Endothelial cell of umbilical vein (primary cell): ENCODE results near the gene SCAMP5. TPM values are rescaled to one million over a fixed set of nuclear protein-coding genes. Genes with fewer than 3 reads are reported as not detected.

Experiments used
- BruUV-seq: library from RNA; stranded (reverse); fragments of 400-500 nt; replicated peaks from 2 replicates; lab custom pipeline; 2021; lab: Mats Ljungman, UMichigan
- CTCF ChIA-PET: fragments of 300-600, 350-600 bp; sonication (Branson Sonifier 250); formaldehyde crosslinking; loops from one replicate; lab custom pipeline; 2021; ENCODE audit warnings: antibody characterized with exemption, inconsistent platforms; lab: Charles Lee
- POLR2A ChIA-PET: fragments of 300-600, 350-600 bp; sonication (Branson Sonifier 250); formaldehyde crosslinking; loops from one replicate; lab custom pipeline; 2021; ENCODE audit warnings: antibody characterized with exemption, inconsistent platforms; lab: Charles Lee
- DNase-seq: peaks from one replicate; pipeline ENCODE4 v3.0.0-alpha.2; 2011; ENCODE audit warnings: low read depth, low spot score
- FAIRE-seq: peaks from 2 replicates; lab custom pipeline; 2011; peaks lifted over from hg19 to GRCh38; lab: Jason Lieb, UNC
- H2AFZ ChIP-seq: 2 replicates; pipeline ENCODE4 v1.6.0; 2012; ENCODE audit warnings: low read depth, low read length, control low read depth, inconsistent platforms
- H3K27ac ChIP-seq: 2 replicates; pipeline ENCODE4 v1.5.1; 2011; ENCODE audit warnings: low read depth, mild to moderate bottlenecking, control low read depth, low read length, moderate library complexity; ENCODE audit not compliant: insufficient read depth
- H3K27me3 ChIP-seq, 2 experiments: 2 replicates each; pipeline versions ENCODE4 v1.6.0 to v1.6.1; 2011; ENCODE audit warnings: low read length in 2 of 2, mixed read lengths in 1 of 2; ENCODE audit not compliant: control insufficient read depth in 2 of 2, insufficient read depth in 2 of 2
- H3K36me3 ChIP-seq, 2 experiments: 2 replicates in 1 of 2; 3 replicates in 1 of 2; pipeline ENCODE4 v1.5.1; 2011; ENCODE audit warnings: low read length in 2 of 2, mild to moderate bottlenecking in 1 of 2, moderate library complexity in 1 of 2; ENCODE audit not compliant: control insufficient read depth in 2 of 2, insufficient read depth in 2 of 2; ENCODE audit errors: extremely low read depth in 1 of 2
- H3K4me1 ChIP-seq: 3 replicates; pipeline ENCODE4 v1.5.1; 2011; ENCODE audit warnings: mild to moderate bottlenecking, low read length; ENCODE audit not compliant: control insufficient read depth, insufficient read depth; ENCODE audit errors: extremely low read depth
- H3K4me2 ChIP-seq: 2 replicates; pipeline ENCODE4 v1.6.1; 2011; ENCODE audit warnings: low read length, control low read depth, mixed read lengths; ENCODE audit not compliant: insufficient read depth
- H3K4me3 ChIP-seq, 3 experiments: fragments of 200-600 bp in 1 of 3; sonication (generic), shearing (Covaris generic) in 1 of 3; replicated peaks in 1 of 3; 2 replicates each; pipeline ENCODE4 v1.5.1; 2011 to 2016; ENCODE audit warnings: control low read depth in 3 of 3, low read length in 3 of 3, mild to moderate bottlenecking in 2 of 3, inconsistent platforms in 1 of 3, low read depth in 1 of 3, moderate library complexity in 1 of 3; ENCODE audit not compliant: insufficient read depth in 1 of 3
- H3K79me2 ChIP-seq: 2 replicates; pipeline ENCODE4 v1.6.0; 2012; ENCODE audit warnings: low read length, inconsistent platforms; ENCODE audit not compliant: control insufficient read depth, insufficient read depth
- H3K9ac ChIP-seq: replicated peaks from 2 replicates; pipeline ENCODE3; 2011; ENCODE audit warnings: low read length, control low read depth; ENCODE audit not compliant: insufficient read depth; ENCODE audit errors: extremely low read depth
- H3K9me1 ChIP-seq: replicated peaks from 3 replicates; pipeline ENCODE4 v1.6.0; 2011; ENCODE audit warnings: mild to moderate bottlenecking, low read length; ENCODE audit not compliant: control insufficient read depth, insufficient read depth; ENCODE audit errors: extremely low read depth
- H3K9me3 ChIP-seq: replicated peaks from 2 replicates; pipeline ENCODE4 v1.5.1; 2012; ENCODE audit warnings: low read length, inconsistent platforms; ENCODE audit not compliant: control insufficient read depth, insufficient read depth
- H4K20me1 ChIP-seq: replicated peaks from 2 replicates; pipeline ENCODE3; 2011; ENCODE audit warnings: mild to moderate bottlenecking, low read length; ENCODE audit not compliant: control insufficient read depth, insufficient read depth; ENCODE audit errors: extremely low read depth
- CTCF ChIP-seq, 2 donors: IDR thresholded peaks; 1 replicate in 1 of 2; 2 replicates in 1 of 2; pipeline ENCODE4 v1.5.1; 2011; ENCODE audit warnings: low read length in 2 of 2, mild to moderate bottlenecking in 2 of 2, moderate library complexity in 2 of 2, control low read depth in 1 of 2, inconsistent platforms in 1 of 2, low read depth in 1 of 2; ENCODE audit not compliant: insufficient read depth in 1 of 2; ENCODE audit errors: extremely low read depth in 1 of 2
- EZH2 ChIP-seq: IDR thresholded peaks from 2 replicates; pipeline ENCODE4 v1.6.1; 2012; ENCODE audit warnings: borderline replicate concordance, low read depth, mild to moderate bottlenecking, moderate library complexity, low read length, inconsistent platforms; ENCODE audit not compliant: severe bottlenecking
- FOS ChIP-seq: IDR thresholded peaks from 2 replicates; pipeline ENCODE4 v1.6.1; 2011; ENCODE audit warnings: mild to moderate bottlenecking, low read length, moderate library complexity, borderline replicate concordance; ENCODE audit not compliant: insufficient read depth
- GATA2 ChIP-seq: IDR thresholded peaks from 2 replicates; pipeline ENCODE4 v1.7.0; 2011; ENCODE audit warnings: low read depth, mild to moderate bottlenecking, moderate library complexity, mixed read lengths, low read length; ENCODE audit not compliant: insufficient read length, insufficient read depth
- JUN ChIP-seq: IDR thresholded peaks from 2 replicates; pipeline ENCODE4 v1.6.1; 2011; ENCODE audit warnings: borderline replicate concordance, low read depth; ENCODE audit not compliant: insufficient read length, insufficient read depth
- MAX ChIP-seq: IDR thresholded peaks from 2 replicates; pipeline ENCODE4 v1.6.1; 2011; ENCODE audit not compliant: insufficient read depth, insufficient read length
- MYC ChIP-seq: IDR thresholded peaks from one replicate; pipeline ENCODE4 v1.6.1; 2011; ENCODE audit warnings: mild to moderate bottlenecking, low read depth, low read length
- POLR2A ChIP-seq: IDR thresholded peaks from 2 replicates; pipeline ENCODE4 v1.6.1; 2012; ENCODE audit warnings: low read depth, mild to moderate bottlenecking, control low read depth, low read length
- POLR2AphosphoS5 ChIP-seq: IDR thresholded peaks from 2 replicates; pipeline ENCODE4 v1.6.1; 2012; ENCODE audit warnings: low read depth, mild to moderate bottlenecking, control low read depth, low read length, moderate library complexity; ENCODE audit not compliant: insufficient read depth
- dilution Hi-C: fragments of 300-500 bp; cut with MboI; formaldehyde crosslinking; loops from one replicate; pipeline ENCODE4 v1.15.0; 2019; ENCODE audit warnings: low sequenced_read_pairs; ENCODE audit not compliant: extremely low pct_ligation_motif_present
- intact Hi-C: fragments of 100-400 bp; cut with micrococcal nuclease; formaldehyde crosslinking; loops from one replicate; pipeline ENCODE4 v1.10.0; 2022
- polyA plus RNA-seq, 4 experiments: library from polyadenylated mRNA; depleted of rRNA in 3 of 4; stranded (reverse) in 3 of 4; unstranded in 1 of 4; fragments of >200 nt; gene quantifications; 2 replicates each; pipeline versions ENCODE4 v1.2.1 to v1.2.3, GENCODE V29; 2011 to 2012; ENCODE audit warnings: missing spikeins in 1 of 4
- total RNA-seq: library from RNA; stranded (reverse); gene quantifications from 2 replicates; pipeline ENCODE4 v1.2.3, GENCODE V29; 2021

SCAMP5 gene
- total and polyA plus RNA-seq, 2 donors (not counting 3 experiments of a cell fraction or from before 2014, with no cell fraction given): 1.9 to 6.2 TPM

DNA sequence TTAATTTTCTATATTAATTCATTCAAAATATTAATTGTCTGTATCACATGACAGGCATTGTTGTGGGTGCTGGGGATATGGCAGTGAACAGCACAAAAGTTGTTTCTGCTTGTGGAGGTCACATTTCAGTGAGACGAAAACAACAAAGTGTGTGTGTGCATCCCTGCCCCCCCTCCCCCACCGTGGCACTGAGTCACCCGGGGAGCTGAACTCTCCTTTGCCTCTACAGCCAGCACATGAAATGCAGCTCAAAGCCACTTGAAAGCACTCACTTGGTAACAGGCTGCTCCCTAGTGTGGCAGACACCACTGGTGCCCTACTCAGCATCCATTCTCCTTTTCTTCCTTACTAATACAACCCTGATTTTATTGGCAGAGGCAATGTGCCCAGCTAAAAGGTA lies 16.9 kb upstream of the SCAMP5 start:
- no peak for DNase-seq
- dilution Hi-C loops (no loop called here), intact Hi-C loops (no loop called here)
- TF ChIP-seq FOS: peak; percentile 28
- TF ChIP-seq JUN: no peak
- no peak for TF ChIP-seq MYC
- no peak for TF ChIP-seq EZH2
- Histone ChIP-seq H3K4me1 (no peaks in the 10 kb centered on the region), H2AFZ (no peak overlapping the region), H3K4me3 (no peak overlapping the region), H3K9me3 (no peaks in the 10 kb centered on the region), H3K27me3 (no peaks in the 10 kb centered on the region), H3K4me2 (no peak overlapping the region), H3K9ac (no peak overlapping the region), H3K79me2 (no peaks in the 10 kb centered on the region), H3K36me3 (no peaks in the 10 kb centered on the region), H3K9me1 (no peaks in the 10 kb centered on the region), H3K27ac (no peak overlapping the region), H4K20me1 (no peaks in the 10 kb centered on the region)
- CTCF ChIA-PET: interaction anchor here (0.7 to 2.1 kb wide), 7 partner anchors 9 to 77 kb away, joined by 3 to 7 read pairs (median 4); partner anchors contain the start of gene RPP25
- POLR2A ChIA-PET: no interaction called here
- BruUV-seq: no TSS peak
- FAIRE-seq: no peak

- no peak overlapping the region for H3K4me2 ChIP-seq
- FAIRE-seq (no peak), DNase-seq (no peak)
- BruUV-seq: no TSS peak
- no peaks in the 10 kb centered on the region for H3K36me3 ChIP-seq
- H3K9ac ChIP-seq: no peak overlapping the region
- peaks cover 2 to 3% of the 10 kb centered on the region in 2 experiments for H3K27me3 ChIP-seq
- H2AFZ ChIP-seq: no peak overlapping the region
- ChIA-PET POLR2A (no interaction called here), CTCF (no interaction called here)
- H3K79me2 ChIP-seq: no peaks in the 10 kb centered on the region
- H3K27ac ChIP-seq: no peak overlapping the region
- dilution Hi-C loops (no loop called here), intact Hi-C loops (no loop called here)
- H3K4me3 ChIP-seq: no peak overlapping the region
- no peaks in the 10 kb centered on the region for H3K9me1 ChIP-seq
- TF ChIP-seq POLR2A: no peak
- TF ChIP-seq FOS: no peak
- no peak for TF ChIP-seq CTCF (IDR thresholded peaks at IDR 0.05; ENCODE audit: extremely low read depth in 1 of 2, insufficient read depth in 1 of 2, low read depth in 1 of 2, low read length in 2 of 2)
- TF ChIP-seq EZH2: no peak
- no peak for TF ChIP-seq MAX
- no peak for TF ChIP-seq MYC
- no peak for TF ChIP-seq JUN
- no peak for TF ChIP-seq GATA2
- TF ChIP-seq POLR2AphosphoS5: no peak
- no peaks in the 10 kb centered on the region for H3K9me3 ChIP-seq
- H4K20me1 ChIP-seq: no peaks in the 10 kb centered on the region
- peaks cover 4% of the 10 kb centered on the region for H3K4me1 ChIP-seq
Measured at GRCh38 chr15:74982183-74982582, 13.2 kb upstream of the SCAMP5 start.
